Tibial nerve (tissue), 4 donors: ENCODE data around the gene PPBP. TPM values are rescaled to one million over a fixed set of nuclear protein-coding genes. Genes with fewer than 3 reads are reported as not detected.

Experiments used
- DNase-seq, 2 donors: peaks; one replicate each; pipeline ENCODE4 v3.0.0-alpha.2; 2019; ENCODE audit warnings: low spot score in 2 of 2
- H3K27ac ChIP-seq, 4 donors: fragments of 200-600 bp; sonication (generic) in 3 of 4; one replicate each; pipeline ENCODE4 v1.5.1; 2017 to 2019; ENCODE audit warnings: mild to moderate bottlenecking in 1 of 4
- H3K27me3 ChIP-seq, 2 donors: fragments of 200-600 bp; sonication (generic) in 1 of 2; one replicate each; pipeline versions ENCODE4 v1.5.1 to v1.6.0; 2017 to 2019
- H3K36me3 ChIP-seq, 3 donors: fragments of 200-600 bp; sonication (generic); one replicate each; pipeline ENCODE4 v1.5.1; 2018 to 2019
- H3K4me1 ChIP-seq, 4 donors: fragments of 200-600 bp; sonication (generic) in 3 of 4; one replicate each; pipeline ENCODE4 v1.5.1; 2017 to 2019
- H3K4me3 ChIP-seq, 4 donors: fragments of 200-600 bp; sonication (generic) in 3 of 4; one replicate each; pipeline ENCODE4 v1.5.1; 2017 to 2019; ENCODE audit warnings: mild to moderate bottlenecking in 1 of 4, moderate library complexity in 1 of 4
- H3K9me3 ChIP-seq, 4 donors: fragments of 200-600 bp; sonication (generic) in 3 of 4; one replicate each; pipeline ENCODE4 v1.5.1; 2017 to 2019
- EP300 ChIP-seq, 2 donors: sonication (generic); formaldehyde crosslinking; IDR thresholded peaks; one replicate each; pipeline ENCODE4 v1.6.1; 2017; ENCODE audit warnings: antibody characterized with exemption in 2 of 2, mild to moderate bottlenecking in 1 of 2
- POLR2A ChIP-seq, 2 donors: fragments of 450-650 bp; IDR thresholded peaks; one replicate each; pipeline ENCODE4 v1.6.1; 2017; ENCODE audit warnings: antibody characterized with exemption in 2 of 2, mild to moderate bottlenecking in 2 of 2, moderate library complexity in 2 of 2
- WGBS, 2 donors: methylation state at CpG; one replicate each; pipeline ENCODE4 v1.1.5; 2018; 5-methylcytosine and 5-hydroxymethylcytosine counted together
- total RNA-seq, 4 donors: library from RNA; depleted of rRNA; stranded (reverse); fragments of >200 nt; gene quantifications; one replicate each; pipeline ENCODE4 v1.1.0, GENCODE V29; 2016
- TF ChIP-seq, protein P1 (sequence below), 5 experiments: fragments of 200-600 bp in 3 of 5; fragments of 450-650 bp in 2 of 5; sonication (generic) in 3 of 5; IDR thresholded peaks; one replicate each; pipeline ENCODE4 v1.5.1; 2016 to 2019; ENCODE audit warnings: antibody characterized with exemption in 5 of 5, mild to moderate bottlenecking in 3 of 5, moderate library complexity in 2 of 5

PPBP gene
- total RNA-seq, 4 donors from 2014 or later = 1.7 to 6.0 TPM; not detected in 2

DNA sequence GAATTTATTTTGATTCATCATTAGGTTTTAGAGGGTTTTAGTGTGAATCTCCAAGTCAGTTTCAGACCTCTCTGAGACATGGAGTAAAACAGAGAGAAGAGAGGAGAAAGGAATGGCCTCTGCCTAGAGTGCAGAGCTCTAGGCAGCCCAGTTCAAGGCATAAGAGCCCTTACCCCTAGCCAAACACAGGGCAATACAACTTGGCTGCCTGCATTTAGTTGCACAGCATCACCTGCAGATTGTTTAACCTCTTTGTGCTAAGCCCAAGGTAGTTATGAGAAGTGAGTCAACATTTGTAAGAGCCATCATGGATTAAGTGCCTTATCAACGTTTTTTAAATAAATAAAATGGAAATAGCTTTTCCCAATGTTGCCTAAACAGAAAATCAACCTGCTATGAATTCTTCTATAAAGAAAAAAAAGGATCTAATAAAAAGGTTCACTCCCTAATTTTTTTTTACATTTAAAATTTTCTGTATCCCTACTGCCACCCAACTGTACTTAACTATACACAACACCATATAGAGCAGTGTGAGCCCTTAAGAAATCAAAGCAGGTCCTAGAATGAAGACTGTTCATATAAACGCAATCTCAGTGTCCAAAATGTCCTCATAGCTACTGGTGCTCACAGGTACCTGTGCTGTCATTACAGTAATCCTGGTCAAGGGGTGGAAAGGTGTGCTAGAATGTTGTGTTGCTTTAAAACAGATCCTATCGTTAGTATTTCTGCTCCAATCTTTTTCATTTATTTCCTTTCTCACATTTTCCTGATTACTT lies 42.1 kb downstream of the PPBP start:
- Histone ChIP-seq H3K36me3 (no peaks in the 10 kb centered on the region), H3K9me3 (no peaks in the 10 kb centered on the region), H3K27me3 (peaks cover 0 to 42% of the 10 kb centered on the region in 2 donors), H3K27ac (no peak overlapping the region), H3K4me1 (peaks cover 0 to 9% (median 3%) of the 10 kb centered on the region in 4 donors), H3K4me3 (no peak overlapping the region)
- TF ChIP-seq, protein P1, sequence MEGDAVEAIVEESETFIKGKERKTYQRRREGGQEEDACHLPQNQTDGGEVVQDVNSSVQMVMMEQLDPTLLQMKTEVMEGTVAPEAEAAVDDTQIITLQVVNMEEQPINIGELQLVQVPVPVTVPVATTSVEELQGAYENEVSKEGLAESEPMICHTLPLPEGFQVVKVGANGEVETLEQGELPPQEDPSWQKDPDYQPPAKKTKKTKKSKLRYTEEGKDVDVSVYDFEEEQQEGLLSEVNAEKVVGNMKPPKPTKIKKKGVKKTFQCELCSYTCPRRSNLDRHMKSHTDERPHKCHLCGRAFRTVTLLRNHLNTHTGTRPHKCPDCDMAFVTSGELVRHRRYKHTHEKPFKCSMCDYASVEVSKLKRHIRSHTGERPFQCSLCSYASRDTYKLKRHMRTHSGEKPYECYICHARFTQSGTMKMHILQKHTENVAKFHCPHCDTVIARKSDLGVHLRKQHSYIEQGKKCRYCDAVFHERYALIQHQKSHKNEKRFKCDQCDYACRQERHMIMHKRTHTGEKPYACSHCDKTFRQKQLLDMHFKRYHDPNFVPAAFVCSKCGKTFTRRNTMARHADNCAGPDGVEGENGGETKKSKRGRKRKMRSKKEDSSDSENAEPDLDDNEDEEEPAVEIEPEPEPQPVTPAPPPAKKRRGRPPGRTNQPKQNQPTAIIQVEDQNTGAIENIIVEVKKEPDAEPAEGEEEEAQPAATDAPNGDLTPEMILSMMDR (IDR thresholded peaks at IDR 0.05) = no peak
- TF ChIP-seq POLR2A (IDR thresholded peaks at IDR 0.05) = no peak
- TF ChIP-seq EP300 (IDR thresholded peaks at IDR 0.05) = no peak
- 83 to 84% methylated on average over 3 of the region's 3 CpGs for WGBS, 2 donors
- no peak for DNase-seq

- no peak for TF ChIP-seq EP300 (IDR thresholded peaks at IDR 0.05)
- no peak for TF ChIP-seq POLR2A (IDR thresholded peaks at IDR 0.05)
- TF ChIP-seq, protein P1 (IDR thresholded peaks at IDR 0.05) = no peak
- no peak for DNase-seq
- Histone ChIP-seq H3K27me3 (peaks cover 0 to 42% of the 10 kb centered on the region in 2 donors), H3K4me3 (no peak overlapping the region), H3K36me3 (no peaks in the 10 kb centered on the region), H3K4me1 (peaks cover 0 to 9% (median 3%) of the 10 kb centered on the region in 4 donors), H3K27ac (no peak overlapping the region), H3K9me3 (no peaks in the 10 kb centered on the region)
- WGBS, 2 donors = 72 to 74% methylated on average over 4 of the region's 4 CpGs
These were observed 42.9 kb downstream of the PPBP start for GRCh38 chr4:73945140-73945539.

DNA sequence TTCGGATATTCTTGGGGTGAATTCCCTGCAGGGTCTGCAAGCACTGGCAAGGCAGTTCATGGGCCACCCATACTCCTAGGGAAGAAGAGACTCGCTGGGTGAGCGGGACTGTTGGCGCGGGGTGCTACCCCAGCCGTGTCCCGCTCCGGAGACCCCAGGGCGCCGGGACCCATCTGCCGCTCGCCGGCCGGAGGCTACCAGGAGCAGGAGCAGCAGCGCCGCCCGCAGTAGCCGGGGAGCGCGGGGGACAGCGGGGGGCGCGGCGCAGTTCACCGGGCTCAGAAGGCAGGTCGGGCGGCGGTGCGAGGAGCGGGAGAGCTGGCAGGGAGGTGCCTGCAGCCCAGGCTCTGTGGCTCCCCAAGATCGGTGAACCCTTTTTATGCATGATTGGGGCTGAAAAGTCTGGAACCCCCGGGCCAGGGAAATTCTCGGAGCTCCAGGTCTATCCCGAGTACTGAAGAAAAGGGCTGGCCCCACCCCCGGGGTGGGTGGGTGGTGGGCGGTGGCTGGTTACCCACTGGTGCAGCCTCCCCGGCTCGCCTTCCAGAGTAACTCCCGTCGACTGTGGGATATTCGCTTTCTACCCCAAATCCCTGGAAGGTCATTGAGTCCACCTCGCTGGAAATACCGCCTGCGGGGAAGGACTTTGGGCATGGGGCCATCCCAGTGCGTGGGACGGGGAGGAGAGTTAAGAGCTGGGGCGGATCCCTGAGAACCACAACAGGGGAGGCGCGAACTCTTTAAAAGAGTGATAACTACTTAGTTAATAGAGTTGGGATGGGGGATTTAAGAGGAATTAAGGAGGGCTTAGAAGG lies 43.7 kb downstream of the PPBP start:
- 3 to 5% methylated on average over 34 to 44 of the region's 49 CpGs for WGBS, 2 donors
- H3K27me3 ChIP-seq = peaks cover 0 to 42% of the 10 kb centered on the region in 2 donors
- TF ChIP-seq POLR2A (IDR thresholded peaks at IDR 0.05) (no peak), EP300 (IDR thresholded peaks at IDR 0.05) (no peak)
- TF ChIP-seq, protein P1 (IDR thresholded peaks at IDR 0.05) = no peak
- H3K36me3 ChIP-seq = no peaks in the 10 kb centered on the region
- H3K9me3 ChIP-seq = no peaks in the 10 kb centered on the region
- no peak for DNase-seq
- no peak overlapping the region for H3K27ac ChIP-seq
- peak overlapping the region in 3 of 4 donors; percentile 17 to 23 (median 21) for H3K4me3 ChIP-seq
- H3K4me1 ChIP-seq = peaks cover 0 to 9% (median 3%) of the 10 kb centered on the region in 4 donors

DNA sequence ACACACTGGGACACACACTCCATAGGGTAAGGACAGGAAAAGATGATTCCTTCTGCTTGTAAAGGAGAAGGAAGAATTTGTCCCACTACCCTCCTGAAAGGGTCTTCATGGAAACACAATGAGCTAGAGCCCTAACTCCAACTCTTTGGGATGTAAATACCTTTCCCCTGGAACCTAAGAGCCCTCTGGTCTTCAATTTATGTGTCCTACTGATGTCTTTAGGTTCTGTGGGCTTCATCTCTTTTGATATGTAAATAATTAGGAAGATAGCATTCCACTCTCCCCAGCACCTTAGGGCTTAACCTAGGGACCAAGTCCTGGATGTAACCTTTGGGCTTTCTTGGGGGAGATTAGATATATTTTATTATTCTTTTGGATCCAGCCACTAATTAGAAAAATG lies 44.4 kb downstream of the PPBP start:
- no peak for DNase-seq
- Histone ChIP-seq H3K4me1 (peaks cover 0 to 9% (median 3%) of the 10 kb centered on the region in 4 donors), H3K4me3 (no peak overlapping the region), H3K9me3 (no peaks in the 10 kb centered on the region), H3K27ac (no peak overlapping the region), H3K27me3 (peaks cover 0 to 42% of the 10 kb centered on the region in 2 donors), H3K36me3 (no peaks in the 10 kb centered on the region)
- TF ChIP-seq POLR2A (IDR thresholded peaks at IDR 0.05) = no peak
- TF ChIP-seq EP300 (IDR thresholded peaks at IDR 0.05) = no peak
- TF ChIP-seq, protein P1 (IDR thresholded peaks at IDR 0.05) = no peak

DNA sequence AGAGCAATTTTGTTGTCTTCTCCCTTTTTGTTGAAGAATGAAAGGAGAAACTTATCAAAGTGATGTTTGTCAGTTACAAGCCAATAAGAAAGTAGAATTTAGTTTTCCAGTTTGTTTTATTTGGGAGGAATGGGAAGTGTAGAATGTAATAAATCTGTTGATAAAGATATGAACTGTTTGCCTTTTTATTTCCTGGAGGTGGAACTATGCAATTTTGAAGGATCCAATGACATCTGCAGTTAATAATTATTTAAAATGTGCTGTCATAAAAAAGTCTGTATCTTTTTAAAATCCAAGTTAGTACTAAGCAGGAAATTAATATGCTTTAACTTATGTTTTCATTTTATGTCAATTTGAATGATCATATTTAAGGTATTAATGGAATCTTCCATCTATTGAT lies 51.0 kb downstream of the PPBP start:
- Histone ChIP-seq H3K9me3 (no peaks in the 10 kb centered on the region), H3K4me3 (no peak overlapping the region), H3K36me3 (no peaks in the 10 kb centered on the region), H3K27me3 (peaks cover 0 to 3% of the 10 kb centered on the region in 2 donors), H3K4me1 (no peaks in the 10 kb centered on the region), H3K27ac (no peak overlapping the region)
- TF ChIP-seq, protein P1 (IDR thresholded peaks at IDR 0.05) = no peak
- TF ChIP-seq EP300 (IDR thresholded peaks at IDR 0.05) (no peak), POLR2A (IDR thresholded peaks at IDR 0.05) (no peak)
- no peak for DNase-seq
